Large intestine (tissue), 1 donor: ENCODE data around the gene SRRT. TPM values are rescaled to one million over a fixed set of nuclear protein-coding genes. Genes with fewer than 3 reads are reported as not detected.

Experiments
- polyA plus RNA-seq: library from polyadenylated mRNA; unstranded; fragments of 120-200 nt; gene quantifications from one replicate; pipeline ENCODE4 v1.2.1, GENCODE V29; 2013

Gene SRRT
- polyA plus RNA-seq, 1 donor = 118 TPM

Other genes starting within 250 kb of the SRRT start
- 2.7 TPM for gene TFR2, start 233.6 kb upstream of the SRRT start, polyA plus RNA-seq
- gene ACTL6B, start 218.7 kb upstream of the SRRT start, polyA plus RNA-seq = 2.9 TPM
- gene GNB2, start 201.4 kb upstream of the SRRT start, polyA plus RNA-seq = 193 TPM
- gene GIGYF1, start 180.9 kb upstream of the SRRT start, polyA plus RNA-seq = 47.6 TPM
- 28.7 TPM for gene POP7, start 169.0 kb upstream of the SRRT start, polyA plus RNA-seq
- 0.19 TPM for gene EPO, start 154.6 kb upstream of the SRRT start, polyA plus RNA-seq
- gene ZAN, start 141.5 kb upstream of the SRRT start, polyA plus RNA-seq = 0.04 TPM
- 30.4 TPM for gene EPHB4, start 47.6 kb upstream of the SRRT start, polyA plus RNA-seq
- gene SLC12A9, start 22.4 kb upstream of the SRRT start, polyA plus RNA-seq = 26.0 TPM
- 46.1 TPM for gene TRIP6, start 7.7 kb upstream of the SRRT start, polyA plus RNA-seq
- 2.4 TPM for gene UFSP1, start 14.6 kb downstream of the SRRT start, polyA plus RNA-seq
- 7.4 TPM for gene ACHE, start 20.8 kb downstream of the SRRT start, polyA plus RNA-seq
- 127 TPM for gene MUC3A, start 74.4 kb downstream of the SRRT start, polyA plus RNA-seq
- gene MUC12, start 94.5 kb downstream of the SRRT start, polyA plus RNA-seq = 3.3 TPM
- 139 TPM for gene MUC17, start 145.0 kb downstream of the SRRT start, polyA plus RNA-seq
- 25.6 TPM for gene TRIM56, start 210.4 kb downstream of the SRRT start, polyA plus RNA-seq